ENCODE results near the gene MAST4. TPM values are rescaled to one million over a fixed set of nuclear protein-coding genes. Genes with fewer than 3 reads are reported as not detected.

Gene MAST4
- total RNA-seq, 1 donor from 2014 or later: 17.2 TPM

- peak overlapping the region; percentile 28 for H3K4me3 Mint-ChIP-seq
- no peaks in the 10 kb centered on the region for H3K9me3 Mint-ChIP-seq
- peaks cover 36% of the 10 kb centered on the region for H3K4me1 Mint-ChIP-seq
- no peaks in the 10 kb centered on the region for H3K27me3 Mint-ChIP-seq
- ChIA-PET POLR2A (interaction anchor here (1.0 to 1.4 kb wide), 3 partner anchors 38 to 669 kb away, joined by 3 to 6 read pairs (median 3); no protein-coding TSS in a partner anchor), CTCF (no interaction called here)
- no peak for TF ChIP-seq CTCF (IDR thresholded peaks at IDR 0.05)
- ATAC-seq (ENCODE audit: low read depth) (no peak), DNase-seq (no peak)
- peaks cover 3% of the 10 kb centered on the region for H3K36me3 Mint-ChIP-seq (ENCODE audit: low read depth)
- intact Hi-C loops (cut with micrococcal nuclease): loop anchor here (5.0 kb wide), 2 partner anchors 81 to 644 kb away; partner anchors contain the start of gene CD180
- H3K27ac Mint-ChIP-seq: peak overlapping the region; percentile 91
Observed at GRCh38 chr5:66553368-66553912, 42.8 kb upstream of the MAST4 start.

DNA sequence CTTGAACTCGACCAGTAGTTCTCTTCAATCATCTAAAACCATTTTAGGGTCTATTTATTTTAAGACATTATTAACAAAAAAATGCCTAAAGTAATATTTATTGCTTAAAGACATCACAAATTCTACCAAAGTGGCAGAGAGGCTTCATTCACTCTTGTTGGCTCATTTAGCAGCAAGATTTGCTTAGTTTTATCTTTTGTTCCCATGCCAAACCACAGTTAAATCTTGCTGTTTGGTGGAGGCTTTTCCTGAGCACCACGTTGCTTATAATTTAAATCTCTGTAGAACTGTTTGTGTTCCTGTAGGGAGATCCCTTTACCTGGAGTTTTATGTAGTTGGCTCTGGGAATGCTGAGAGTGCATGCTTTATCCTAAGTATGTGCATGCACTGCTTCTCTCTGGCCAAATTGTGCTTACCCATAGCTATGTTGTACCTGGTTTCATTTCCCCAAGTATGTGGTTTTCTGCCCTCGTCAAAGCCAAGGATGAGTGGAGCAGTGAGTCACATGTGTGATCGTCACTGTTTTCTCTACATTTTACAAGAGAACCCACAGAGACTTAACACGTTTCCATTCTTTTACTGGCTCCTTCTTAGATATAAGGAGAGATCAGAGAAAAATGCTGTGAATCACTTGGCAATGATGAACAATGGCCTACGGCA is 42.1 kb upstream of the MAST4 start:
- peaks cover 42% of the 10 kb centered on the region for H3K4me1 Mint-ChIP-seq
- ChIA-PET POLR2A (interaction anchor here (0.6 to 1.4 kb wide), 7 partner anchors 38 to 669 kb away, joined by 3 to 8 read pairs (median 3); no protein-coding TSS in a partner anchor), CTCF (no interaction called here)
- no peaks in the 10 kb centered on the region for H3K27me3 Mint-ChIP-seq
- H3K36me3 Mint-ChIP-seq (ENCODE audit: low read depth): peaks cover 3% of the 10 kb centered on the region
- peak; percentile 93 for ATAC-seq (ENCODE audit: low read depth)
- H3K27ac Mint-ChIP-seq: peak overlapping the region; percentile 91
- intact Hi-C loops (cut with micrococcal nuclease): loop anchor here (1.0 to 5.0 kb wide), 8 partner anchors 11 to 643 kb away; partner anchors contain the start of genes CD180 and MAST4
- no peaks in the 10 kb centered on the region for H3K9me3 Mint-ChIP-seq
- H3K4me3 Mint-ChIP-seq: peak overlapping the region; percentile 63
- no peak for TF ChIP-seq CTCF (IDR thresholded peaks at IDR 0.05)
- peak; percentile 40 for DNase-seq

DNA sequence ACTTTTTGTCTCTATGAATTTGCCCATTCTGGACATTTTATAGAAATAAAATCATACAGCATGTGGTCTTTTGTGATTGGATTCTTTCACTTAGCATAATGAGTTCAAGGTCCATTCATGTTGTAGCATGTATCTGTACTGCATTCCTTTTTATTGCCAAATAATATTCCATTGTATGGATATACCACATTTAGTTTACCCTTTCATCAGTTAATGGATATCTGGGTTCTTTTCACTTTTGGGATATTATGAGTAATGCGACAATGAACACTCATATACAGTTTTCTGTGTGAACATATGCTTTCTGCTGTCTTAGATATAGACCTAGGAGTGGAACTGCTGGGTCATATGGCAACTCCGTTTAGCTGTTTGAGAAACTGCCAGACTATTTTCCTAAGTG is 41.3 kb upstream of the MAST4 start:
- intact Hi-C loops (cut with micrococcal nuclease): loop anchor here (1.0 to 5.0 kb wide), 8 partner anchors 12 to 642 kb away; partner anchors contain the start of genes CD180 and MAST4
- no peak for ATAC-seq (ENCODE audit: low read depth)

GRCh38 chr5:66558560-66558959 is 37.6 kb upstream of the MAST4 start:
- Mint-ChIP-seq H3K4me1 (peaks cover 31% of the 10 kb centered on the region), H3K4me3 (no peak overlapping the region), H3K27me3 (no peaks in the 10 kb centered on the region), H3K9me3 (no peaks in the 10 kb centered on the region), H3K36me3 (ENCODE audit: low read depth) (peaks cover 3% of the 10 kb centered on the region), H3K27ac (peak overlapping the region; percentile 63)
- ChIA-PET CTCF (interaction anchor here (0.7 kb wide), 1 partner anchor 45 kb away, joined by 3 read pairs; no protein-coding TSS in a partner anchor), POLR2A (no interaction called here)
- intact Hi-C loops (cut with micrococcal nuclease): no loop called here
- TF ChIP-seq CTCF (IDR thresholded peaks at IDR 0.05): no peak
- ATAC-seq (ENCODE audit: low read depth) (peak; percentile 40), DNase-seq (no peak)

More for the DNA sequence above, 41.3 kb upstream of the MAST4 start:
- TF ChIP-seq CTCF (IDR thresholded peaks at IDR 0.05): no peak
- Mint-ChIP-seq H3K36me3 (ENCODE audit: low read depth) (peaks cover 3% of the 10 kb centered on the region), H3K27ac (peak overlapping the region; percentile 91), H3K27me3 (no peaks in the 10 kb centered on the region), H3K4me3 (no peak overlapping the region), H3K9me3 (no peaks in the 10 kb centered on the region), H3K4me1 (peaks cover 43% of the 10 kb centered on the region)
- POLR2A ChIA-PET: interaction anchor here (1.1 to 1.4 kb wide), 4 partner anchors 38 to 668 kb away, joined by 3 to 8 read pairs (median 4); no protein-coding TSS in a partner anchor
- DNase-seq: no peak
- CTCF ChIA-PET: no interaction called here

- CTCF ChIA-PET: no interaction called here
- no peak for TF ChIP-seq CTCF (IDR thresholded peaks at IDR 0.05)
- POLR2A ChIA-PET: no interaction called here
- Mint-ChIP-seq H3K27me3 (no peaks in the 10 kb centered on the region), H3K4me1 (peaks cover 14% of the 10 kb centered on the region), H3K4me3 (no peak overlapping the region), H3K36me3 (ENCODE audit: low read depth) (peaks cover under 1% of the 10 kb centered on the region), H3K27ac (no peak overlapping the region), H3K9me3 (no peaks in the 10 kb centered on the region)
- no peak for ATAC-seq (ENCODE audit: low read depth)
- intact Hi-C loops (cut with micrococcal nuclease): no loop called here
- DNase-seq: no peak
Observed at GRCh38 chr5:66560371-66560770, 35.8 kb upstream of the MAST4 start.

Measured in activated B cell treated with CpG ODN at 0.5 μM for 24 hours (primary cell).